Parathyroid adenoma (tissue), 2 donors: ENCODE data around the gene NT5DC3.
A peak's percentile ranks its signal among the peaks of the same experiment; 100 is the strongest.

Source experiments
- H2AFZ ChIP-seq: fragments of 300-600 bp; sonication (generic); one replicate; pipeline ENCODE4 v1.7.0; 2017; ENCODE audit warnings: antibody characterized with exemption, mild to moderate bottlenecking
- H3K27ac ChIP-seq: fragments of 300-600 bp; sonication (generic); one replicate; pipeline ENCODE4 v1.7.0; 2017
- H3K27me3 ChIP-seq: fragments of 300-600 bp; sonication (generic); one replicate; pipeline ENCODE4 v1.7.0; 2017; ENCODE audit warnings: low read length; ENCODE audit not compliant: control insufficient read depth, insufficient read depth
- H3K36me3 ChIP-seq: fragments of 300-600 bp; sonication (generic); one replicate; pipeline ENCODE4 v1.7.0; 2017; ENCODE audit warnings: low read length; ENCODE audit not compliant: control insufficient read depth, insufficient read depth
- H3K4me1 ChIP-seq: fragments of 300-600 bp; sonication (generic); one replicate; pipeline ENCODE4 v1.7.0; 2017; ENCODE audit warnings: control low read depth
- H3K4me2 ChIP-seq: fragments of 300-600 bp; sonication (generic); one replicate; pipeline ENCODE4 v1.7.0; 2017; ENCODE audit warnings: low read length
- H3K4me3 ChIP-seq: fragments of 300-600 bp; sonication (generic); one replicate; pipeline ENCODE4 v1.7.0; 2017; ENCODE audit warnings: low read depth, low read length
- H3K79me2 ChIP-seq: fragments of 300-600 bp; sonication (generic); one replicate; pipeline ENCODE4 v1.7.0; 2017; ENCODE audit warnings: control low read depth
- H3K9ac ChIP-seq: fragments of 300-600 bp; sonication (generic); one replicate; pipeline ENCODE4 v1.7.0; 2017; ENCODE audit warnings: mild to moderate bottlenecking
- H3K9me3 ChIP-seq: fragments of 300-600 bp; sonication (generic); one replicate; pipeline ENCODE4 v1.7.0; 2017; ENCODE audit warnings: low read length; ENCODE audit not compliant: control insufficient read depth
- CTCF ChIP-seq: fragments of 300-600 bp; sonication (generic); IDR thresholded peaks from one replicate; pipeline ENCODE4 v1.7.0; 2017; ENCODE audit warnings: antibody characterized with exemption, mild to moderate bottlenecking
- donor health status: primary hyperparathyroidism.

Gene NT5DC3

GRCh38 chr12:103801709-103802585, 39.1 kb downstream of the NT5DC3 start:
- H2AFZ ChIP-seq = no peak overlapping the region
- H3K79me2 ChIP-seq = no peaks in the 10 kb centered on the region
- H3K9me3 ChIP-seq = no peaks in the 10 kb centered on the region
- H3K27ac ChIP-seq = no peak overlapping the region
- no peaks in the 10 kb centered on the region for H3K27me3 ChIP-seq
- H3K4me3 ChIP-seq = no peak overlapping the region
- no peak overlapping the region for H3K4me2 ChIP-seq
- no peaks in the 10 kb centered on the region for H3K36me3 ChIP-seq
- H3K4me1 ChIP-seq = peaks cover 10% of the 10 kb centered on the region
- no peak overlapping the region for H3K9ac ChIP-seq
- no peak for TF ChIP-seq CTCF

GRCh38 chr12:103799857-103800771, 40.9 kb downstream of the NT5DC3 start:
- H3K27ac ChIP-seq = no peak overlapping the region
- peak overlapping the region; percentile 43 for H2AFZ ChIP-seq
- H3K27me3 ChIP-seq = no peaks in the 10 kb centered on the region
- no peak for TF ChIP-seq CTCF
- peak overlapping the region; percentile 61 for H3K4me2 ChIP-seq
- H3K79me2 ChIP-seq = no peaks in the 10 kb centered on the region
- no peaks in the 10 kb centered on the region for H3K9me3 ChIP-seq
- no peaks in the 10 kb centered on the region for H3K36me3 ChIP-seq
- no peak overlapping the region for H3K9ac ChIP-seq
- peaks cover 10% of the 10 kb centered on the region for H3K4me1 ChIP-seq
- peak overlapping the region; percentile 36 for H3K4me3 ChIP-seq

GRCh38 chr12:103799504-103799856, 41.6 kb downstream of the NT5DC3 start:
- no peaks in the 10 kb centered on the region for H3K9me3 ChIP-seq
- H3K27ac ChIP-seq = no peak overlapping the region
- peaks cover 10% of the 10 kb centered on the region for H3K4me1 ChIP-seq
- H3K27me3 ChIP-seq = no peaks in the 10 kb centered on the region
- H3K79me2 ChIP-seq = no peaks in the 10 kb centered on the region
- TF ChIP-seq CTCF = no peak
- no peak overlapping the region for H3K9ac ChIP-seq
- no peak overlapping the region for H2AFZ ChIP-seq
- peak overlapping the region; percentile 36 for H3K4me3 ChIP-seq
- H3K4me2 ChIP-seq = peak overlapping the region; percentile 61
- no peaks in the 10 kb centered on the region for H3K36me3 ChIP-seq

GRCh38 chr12:103798586-103798985, 42.4 kb downstream of the NT5DC3 start:
- H3K4me2 ChIP-seq = no peak overlapping the region
- no peak for TF ChIP-seq CTCF
- H3K79me2 ChIP-seq = no peaks in the 10 kb centered on the region
- H3K27ac ChIP-seq = no peak overlapping the region
- H3K36me3 ChIP-seq = no peaks in the 10 kb centered on the region
- no peaks in the 10 kb centered on the region for H3K27me3 ChIP-seq
- peaks cover 10% of the 10 kb centered on the region for H3K4me1 ChIP-seq
- no peak overlapping the region for H2AFZ ChIP-seq
- no peaks in the 10 kb centered on the region for H3K9me3 ChIP-seq
- no peak overlapping the region for H3K4me3 ChIP-seq
- H3K9ac ChIP-seq = no peak overlapping the region
